Left lung (tissue), 10 donors: ENCODE measurements around the gene GGNBP2. TPM values are rescaled to one million over a fixed set of nuclear protein-coding genes. Genes with fewer than 3 reads are reported as not detected.

Source experiments
- ATAC-seq: fragments of 200-7000 bp; cut with Tn5 transposase; one replicate; pipeline ENCODE4 v1.9.1; 2020; ENCODE audit warnings: moderate library complexity
- DNase-seq, 4 donors: peaks; one replicate each; pipeline ENCODE4 v3.0.0-alpha.2; 2013 to 2020
- H3K27ac ChIP-seq, 2 donors: fragments of 200-600 bp; sonication (generic) in 1 of 2; one replicate each; pipeline versions ENCODE4 v1.5.0 to v1.8.0; 2020 to 2021
- H3K27me3 ChIP-seq, 2 donors: fragments of 200-600 bp; sonication (generic) in 1 of 2; one replicate each; pipeline versions ENCODE4 v1.5.0 to v1.8.0; 2020 to 2021
- H3K36me3 ChIP-seq, 2 donors: fragments of 200-600 bp; sonication (generic) in 1 of 2; one replicate each; pipeline versions ENCODE4 v1.5.0 to v1.8.0; 2020 to 2021
- H3K4me1 ChIP-seq, 2 donors: fragments of 200-600 bp; one replicate each; pipeline ENCODE4 v1.8.0; 2021
- H3K4me3 ChIP-seq, 2 donors: fragments of 200-600 bp; sonication (generic) in 1 of 2; one replicate each; pipeline versions ENCODE4 v1.5.0 to v1.8.0; 2020 to 2021; ENCODE audit warnings: mild to moderate bottlenecking in 1 of 2
- H3K9me3 ChIP-seq, 2 donors: fragments of 200-600 bp; sonication (generic) in 1 of 2; one replicate each; pipeline versions ENCODE4 v1.5.0 to v1.8.0; 2020 to 2021
- CTCF ChIP-seq, 2 donors: fragments of 200-600 bp; sonication (generic) in 1 of 2; IDR thresholded peaks; one replicate each; pipeline versions ENCODE4 v1.5.0 to v1.8.0; 2021; ENCODE audit warnings: antibody characterized with exemption in 2 of 2
- intact Hi-C, 2 donors: fragments of 100-400 bp; cut with DNase I; formaldehyde crosslinking; loops; one replicate each; pipeline versions ENCODE4 v1.11.2 to v1.14.2; 2022
- polyA plus RNA-seq, 6 donors: library from polyadenylated mRNA; unstranded; fragments of 120-200 nt; gene quantifications; one replicate each; pipeline ENCODE4 v1.2.1, GENCODE V29; 2013; ENCODE audit not compliant: insufficient read length in 6 of 6
- total RNA-seq, 2 donors: library from RNA; stranded (reverse); fragmentation: NEBNext Ultra II Directional; extraction: Animal tissue kit (Norgen Biotek cat#: 25700); gene quantifications; one replicate each; pipeline ENCODE4 v1.2.1, GENCODE V29; 2021
- donor health status: DM: no; HTN: yes; CAD: no.
- donor health status: DM: no; HTN: no; CAD: no.

The GGNBP2 gene
- total and polyA plus RNA-seq, 8 donors = 64.7 to 106 (median 94.0) TPM

- H3K27ac ChIP-seq = no peak overlapping the region
- DNase-seq = no peak
- no peaks in the 10 kb centered on the region for H3K27me3 ChIP-seq
- no peaks in the 10 kb centered on the region for H3K9me3 ChIP-seq
- H3K4me3 ChIP-seq = no peak overlapping the region
- ATAC-seq = no peak
- no peak for TF ChIP-seq CTCF (IDR thresholded peaks at IDR 0.05)
- intact Hi-C loops = no loop called here
- no peaks in the 10 kb centered on the region for H3K4me1 ChIP-seq
- peaks cover 12 to 88% of the 10 kb centered on the region in 2 donors for H3K36me3 ChIP-seq
Observed at GRCh38 chr17:36578671-36579070, 34.0 kb downstream of the GGNBP2 start.

GRCh38 chr17:36583787-36584186 lies 39.1 kb downstream of the GGNBP2 start:
- intact Hi-C loops = no loop called here
- Histone ChIP-seq H3K27me3 (no peaks in the 10 kb centered on the region), H3K9me3 (no peaks in the 10 kb centered on the region), H3K4me1 (no peaks in the 10 kb centered on the region), H3K27ac (no peak overlapping the region), H3K36me3 (peaks cover 10 to 100% of the 10 kb centered on the region in 2 donors), H3K4me3 (no peak overlapping the region)
- no peak for ATAC-seq
- no peak for TF ChIP-seq CTCF (IDR thresholded peaks at IDR 0.05)
- DNase-seq = no peak

GRCh38 chr17:36586138-36586537 lies 41.4 kb downstream of the GGNBP2 start:
- H3K9me3 ChIP-seq = no peaks in the 10 kb centered on the region
- H3K27me3 ChIP-seq = no peaks in the 10 kb centered on the region
- peaks cover 0 to 4% of the 10 kb centered on the region in 2 donors for H3K4me1 ChIP-seq
- no peak for DNase-seq
- H3K4me3 ChIP-seq = no peak overlapping the region
- intact Hi-C loops = loop anchor here in 1 of 2 donors (2.0 kb wide), 1 partner anchor 29 kb away; no protein-coding TSS in a partner anchor
- peaks cover 3 to 87% of the 10 kb centered on the region in 2 donors for H3K36me3 ChIP-seq
- ATAC-seq = no peak
- TF ChIP-seq CTCF (IDR thresholded peaks at IDR 0.05) = no peak
- no peak overlapping the region for H3K27ac ChIP-seq

GRCh38 chr17:36590082-36590481 lies 45.4 kb downstream of the GGNBP2 start:
- no peaks in the 10 kb centered on the region for H3K9me3 ChIP-seq
- peaks cover 3 to 48% of the 10 kb centered on the region in 2 donors for H3K36me3 ChIP-seq
- intact Hi-C loops = loop anchor here in 1 of 2 donors (10.0 kb wide), 1 partner anchor 55 kb away; the partner anchor contains the start of genes MYO19 and PIGW
- H3K4me1 ChIP-seq = peaks cover 0 to 20% of the 10 kb centered on the region in 2 donors
- no peak for TF ChIP-seq CTCF (IDR thresholded peaks at IDR 0.05)
- peaks cover 0 to 12% of the 10 kb centered on the region in 2 donors for H3K27me3 ChIP-seq
- no peak overlapping the region for H3K4me3 ChIP-seq
- no peak overlapping the region for H3K27ac ChIP-seq
- no peak for DNase-seq
- no peak for ATAC-seq

GRCh38 chr17:36591434-36592315 lies 47.0 kb downstream of the GGNBP2 start, which contains the start of gene DHRS11:
Gene DHRS11, plus strand, starts transcription at chr17:36591879. Its CDS starts 131 bp downstream, at chr17:36592010.
- DNase-seq = peak; percentile 57 to 97 (median 81)
- Histone ChIP-seq H3K27ac (peak within 1 kb of the TSS; percentile 56 to 61), H3K4me3 (peak within 1 kb of the TSS; percentile 79 to 95), H3K36me3 (peaks cover 3 to 32% of the 10 kb centered on the region in 2 donors), H3K27me3 (peaks cover 0 to 12% of the 10 kb centered on the region in 2 donors), H3K9me3 (no peaks in the 10 kb centered on the region), H3K4me1 (peaks cover 0 to 20% of the 10 kb centered on the region in 2 donors)
- intact Hi-C loops = loop anchor here in 1 of 2 donors (10.0 kb wide), 1 partner anchor 57 kb away; the partner anchor contains the start of genes MYO19 and PIGW
- peak; percentile 98 for ATAC-seq
- no peak for TF ChIP-seq CTCF (IDR thresholded peaks at IDR 0.05)
